H1 (cell line): ENCODE data around the gene CPED1. TPM values are rescaled to one million over a fixed set of nuclear protein-coding genes. Genes with fewer than 3 reads are reported as not detected.

Experiments
- CTCF ChIA-PET: fragments of 300-600 bp; sonication (Branson Sonifier 250); formaldehyde crosslinking; loops from one replicate; lab custom pipeline; 2021; ENCODE audit not compliant: partially characterized antibody; lab: Charles Lee
- POLR2A ChIA-PET: fragments of 300-600 bp; sonication (Branson Sonifier 250); formaldehyde crosslinking; loops from one replicate; lab custom pipeline; 2021; ENCODE audit warnings: inconsistent platforms; ENCODE audit not compliant: partially characterized antibody; lab: Charles Lee
- DNase-seq, 2 experiments: peaks; one replicate each; pipeline versions ENCODE4 v3.0.0 to v3.0.0-alpha.2; 2010 to 2022; ENCODE audit warnings: low spot score in 2 of 2, low read depth in 1 of 2, mixed read lengths in 1 of 2
- FAIRE-seq: peaks from 2 replicates; lab custom pipeline; 2011; peaks lifted over from hg19 to GRCh38; lab: Jason Lieb, UNC
- H2AFZ ChIP-seq: 2 replicates; pipeline ENCODE4 v1.8.1; 2012; ENCODE audit warnings: low read length, inconsistent platforms
- H2AK5ac ChIP-seq: 2 replicates; pipeline ENCODE4 v1.6.1; 2013; ENCODE audit warnings: low read depth, low read length
- H2BK120ac ChIP-seq: replicated peaks from 2 replicates; pipeline ENCODE3; 2013; ENCODE audit warnings: low read depth, low read length, inconsistent platforms
- H2BK12ac ChIP-seq: 2 replicates; pipeline ENCODE4 v1.6.1; 2013; ENCODE audit warnings: low read depth, low read length
- H2BK15ac ChIP-seq: 2 replicates; pipeline ENCODE4 v1.6.1; 2013; ENCODE audit warnings: low read length
- H2BK20ac ChIP-seq: 2 replicates; pipeline ENCODE4 v1.6.1; 2013; ENCODE audit warnings: low read length
- H2BK5ac ChIP-seq: 2 replicates; pipeline ENCODE4 v1.6.1; 2013; ENCODE audit warnings: low read depth, low read length
- H3K14ac ChIP-seq: 2 replicates; pipeline ENCODE4 v1.6.1; 2013; ENCODE audit warnings: inconsistent platforms; ENCODE audit not compliant: insufficient read length
- H3K18ac ChIP-seq: 2 replicates; pipeline ENCODE4 v1.6.1; 2013; ENCODE audit warnings: low read length; ENCODE audit errors: extremely low read depth
- H3K23ac ChIP-seq: 2 replicates; pipeline ENCODE4 v1.6.1; 2013; ENCODE audit warnings: inconsistent platforms; ENCODE audit not compliant: insufficient read length
- H3K23me2 ChIP-seq: 2 replicates; pipeline ENCODE4 v1.6.1; 2013; ENCODE audit warnings: low read depth, low read length
- H3K27ac ChIP-seq: 2 replicates; pipeline ENCODE4 v1.6.1; 2011; ENCODE audit warnings: low read depth, low read length, inconsistent platforms
- H3K27me3 ChIP-seq, 4 experiments: replicated peaks in 1 of 4; 1 replicate in 1 of 4; 2 replicates in 3 of 4; pipeline versions ENCODE4 v1.6.1 to v1.8.1; 2011 to 2013; ENCODE audit warnings: low read length in 3 of 4, mild to moderate bottlenecking in 3 of 4, inconsistent platforms in 2 of 4, mixed read lengths in 2 of 4, moderate library complexity in 1 of 4; ENCODE audit not compliant: control insufficient read depth in 3 of 4, insufficient read depth in 3 of 4; ENCODE audit errors: extremely low read depth in 1 of 4
- H3K36me3 ChIP-seq, 4 experiments: 2 replicates each; pipeline versions ENCODE4 v1.6.1 to v1.8.1; 2011 to 2013; ENCODE audit warnings: mild to moderate bottlenecking in 4 of 4, low read length in 3 of 4, moderate library complexity in 2 of 4, control low read depth in 1 of 4, inconsistent platforms in 1 of 4; ENCODE audit not compliant: insufficient read depth in 4 of 4, control insufficient read depth in 2 of 4
- H3K4ac ChIP-seq: replicated peaks from 2 replicates; pipeline ENCODE3; 2013; ENCODE audit warnings: low read length, low read depth, mixed read lengths, inconsistent platforms; ENCODE audit not compliant: insufficient read length
- H3K4me1 ChIP-seq, 4 experiments: replicated peaks in 1 of 4; 1 replicate in 1 of 4; 2 replicates in 3 of 4; pipeline versions ENCODE4 v1.6.1 to v1.8.1; 2011 to 2013; ENCODE audit warnings: low read length in 3 of 4, inconsistent platforms in 2 of 4, mixed read lengths in 1 of 4; ENCODE audit not compliant: insufficient read depth in 4 of 4, control insufficient read depth in 3 of 4
- H3K4me2 ChIP-seq, 2 experiments: 2 replicates each; pipeline versions ENCODE4 v1.6.1 to v1.8.1; 2011 to 2013; ENCODE audit warnings: low read depth in 2 of 2, low read length in 2 of 2, control low read depth in 1 of 2, inconsistent platforms in 1 of 2, mild to moderate bottlenecking in 1 of 2; ENCODE audit not compliant: insufficient read depth in 1 of 2
- H3K4me3 ChIP-seq, 4 experiments: fragments of 200-600, 300-600 bp in 1 of 4; sonication (generic), shearing (Covaris generic), sonication (Bioruptor Twin) in 1 of 4; 2 replicates each; pipeline versions ENCODE4 v1.5.1 to v1.8.1; 2011 to 2016; ENCODE audit warnings: low read length in 4 of 4, low read depth in 3 of 4, control low read depth in 2 of 4, inconsistent platforms in 2 of 4, mild to moderate bottlenecking in 2 of 4, mixed read lengths in 1 of 4, moderate library complexity in 1 of 4; ENCODE audit not compliant: insufficient read depth in 2 of 4; ENCODE audit errors: extremely low read depth in 1 of 4
- H3K56ac ChIP-seq: replicated peaks from 2 replicates; pipeline ENCODE3; 2013; ENCODE audit warnings: low read depth, mild to moderate bottlenecking, mixed read lengths, low read length, inconsistent platforms; ENCODE audit not compliant: insufficient read length
- H3K79me1 ChIP-seq: 2 replicates; pipeline ENCODE4 v1.6.1; 2013; ENCODE audit warnings: low read depth, low read length, control low read depth
- H3K79me2 ChIP-seq, 2 experiments: 2 replicates each; pipeline versions ENCODE4 v1.6.1 to v1.8.1; 2012 to 2013; ENCODE audit warnings: low read length in 2 of 2, mild to moderate bottlenecking in 2 of 2, inconsistent platforms in 1 of 2; ENCODE audit not compliant: insufficient read depth in 2 of 2, control insufficient read depth in 1 of 2
- H3K9ac ChIP-seq, 4 experiments: replicated peaks in 1 of 4; 1 replicate in 1 of 4; 2 replicates in 3 of 4; pipeline versions ENCODE4 v1.6.1 to v1.8.1; 2011 to 2013; ENCODE audit warnings: low read depth in 3 of 4, low read length in 3 of 4, control low read depth in 2 of 4, mild to moderate bottlenecking in 2 of 4, moderate library complexity in 2 of 4, inconsistent platforms in 1 of 4; ENCODE audit errors: extremely low read depth in 1 of 4
- H3K9me3 ChIP-seq, 2 experiments: 2 replicates each; pipeline versions ENCODE4 v1.6.1 to v1.8.1; 2012 to 2013; ENCODE audit warnings: mild to moderate bottlenecking in 2 of 2, moderate library complexity in 2 of 2, control low read depth in 1 of 2, inconsistent platforms in 1 of 2, low read depth in 1 of 2, low read length in 1 of 2, mixed read lengths in 1 of 2; ENCODE audit not compliant: insufficient read depth in 2 of 2
- H4K20me1 ChIP-seq, 2 experiments: replicated peaks in 1 of 2; 2 replicates each; pipeline versions ENCODE3 to v1.8.1; 2011 to 2013; ENCODE audit warnings: inconsistent platforms in 2 of 2, low read length in 2 of 2, mild to moderate bottlenecking in 1 of 2; ENCODE audit not compliant: insufficient read depth in 2 of 2, control insufficient read depth in 1 of 2
- H4K5ac ChIP-seq: 2 replicates; pipeline ENCODE4 v1.6.1; 2013; ENCODE audit warnings: low read length, low read depth, mixed read lengths, inconsistent platforms; ENCODE audit not compliant: insufficient read length
- H4K8ac ChIP-seq: 2 replicates; pipeline ENCODE4 v1.8.0; 2013; ENCODE audit warnings: mild to moderate bottlenecking, moderate library complexity, low read length, inconsistent platforms; ENCODE audit not compliant: insufficient read depth; ENCODE audit errors: extremely low read depth
- H4K91ac ChIP-seq: replicated peaks from 2 replicates; pipeline ENCODE3; 2013; ENCODE audit warnings: low read length, mixed read lengths, inconsistent platforms; ENCODE audit not compliant: insufficient read length
- PHF8 ChIP-seq: fragments of 200-600 bp; sonication (generic); conservative IDR thresholded peaks from 2 replicates; pipeline ENCODE4 v1.7.1; 2012; ENCODE audit warnings: low read depth, mild to moderate bottlenecking, inconsistent platforms, low read length, moderate library complexity
- RAD21 ChIP-seq, 2 experiments: IDR thresholded peaks in 1 of 2; conservative IDR thresholded peaks in 1 of 2; 2 replicates each; pipeline ENCODE4 v1.6.1; 2011; ENCODE audit warnings: low read depth in 2 of 2, low read length in 2 of 2, improper control_type of control experiment in 1 of 2, inconsistent platforms in 1 of 2, mild to moderate bottlenecking in 1 of 2, moderate library complexity in 1 of 2
- WGBS, 2 experiments: shearing (Covaris generic) in 1 of 2; methylation state at CpG; one replicate each; pipeline versions ENCODE4 v1.1.6 to v1.1.7; 2013 to 2015; ENCODE audit warnings: low lambda C conversion rate in 2 of 2, mixed read lengths in 2 of 2, inconsistent platforms in 1 of 2, low coverage in 1 of 2, missing lambda C conversion rate in 1 of 2; ENCODE audit not compliant: insufficient replicate concordance in 2 of 2, insufficient coverage in 1 of 2, insufficient read length in 1 of 2; ENCODE audit errors: extremely low coverage in 1 of 2, missing lambda C conversion rate in 1 of 2; 5-methylcytosine and 5-hydroxymethylcytosine counted together
- polyA plus RNA-seq, 7 experiments: library from polyadenylated mRNA; depleted of rRNA in 3 of 7; stranded (reverse) in 5 of 7; unstranded in 2 of 7; fragments of >200 nt in 5 of 7; fragments of 200-250 nt in 2 of 7; gene quantifications; 1 replicate in 5 of 7; 2 replicates in 1 of 7; 4 replicates in 1 of 7; pipeline versions ENCODE4 v1.2.1 to v1.2.3, GENCODE V29; 2011 to 2013; ENCODE audit warnings: missing spikeins in 2 of 7, mixed read lengths in 2 of 7
- total RNA-seq: library from RNA; stranded (reverse); fragmentation: NEBNext Ultra II Directional; extraction: Animal tissue kit (Norgen Biotek cat#: 25700); gene quantifications from 2 replicates; pipeline ENCODE4 v1.2.1, GENCODE V29; 2021

The CPED1 gene
- total and polyA plus RNA-seq, 2 of the 8 experiments (the other 6 are each of a cell fraction or from before 2014, with no cell fraction given) = 0.08 to 0.39 TPM

- no peak overlapping the region for H3K27ac ChIP-seq
- no peak overlapping the region for H4K91ac ChIP-seq
- H3K79me1 ChIP-seq = no peaks in the 10 kb centered on the region
- H3K27me3 ChIP-seq = no peaks in the 10 kb centered on the region
- no peak overlapping the region for H3K23ac ChIP-seq
- no peak overlapping the region for H3K18ac ChIP-seq
- no peak overlapping the region for H3K9ac ChIP-seq
- H3K23me2 ChIP-seq = no peaks in the 10 kb centered on the region
- no peak overlapping the region for H2AFZ ChIP-seq
- no peak overlapping the region for H3K56ac ChIP-seq
- no peak for TF ChIP-seq PHF8
- peak in 1 of 2 experiments; percentile 47; a peak in 3 of 4 replicates for TF ChIP-seq RAD21 (IDR thresholded peaks at IDR 0.05 in 1 of 2, conservative IDR thresholded peaks at IDR 0.05 in 1 of 2; ENCODE audit: low read depth in 2 of 2, low read length in 2 of 2)
- no peak overlapping the region for H3K4me2 ChIP-seq
- H4K8ac ChIP-seq = no peak overlapping the region
- H2BK20ac ChIP-seq = no peak overlapping the region
- ChIA-PET CTCF (no interaction called here), POLR2A (no interaction called here)
- no peak overlapping the region for H2AK5ac ChIP-seq
- no peak overlapping the region for H3K14ac ChIP-seq
- H2BK15ac ChIP-seq = no peak overlapping the region
- H3K79me2 ChIP-seq = no peaks in the 10 kb centered on the region
- H2BK120ac ChIP-seq = no peak overlapping the region
- H3K4ac ChIP-seq = no peak overlapping the region
- no peaks in the 10 kb centered on the region for H3K4me1 ChIP-seq
- H2BK12ac ChIP-seq = no peak overlapping the region
- FAIRE-seq = no peak
- DNase-seq = no peak
- no peak overlapping the region for H2BK5ac ChIP-seq
- WGBS, 2 experiments = 85% methylated on average over 3 of the region's 3 CpGs; no CpG with 5 or more reads in 1 of the 2 experiments
- no peak overlapping the region for H4K5ac ChIP-seq
- H3K36me3 ChIP-seq = no peaks in the 10 kb centered on the region
- no peaks in the 10 kb centered on the region for H4K20me1 ChIP-seq
- no peak overlapping the region for H3K4me3 ChIP-seq
- no peaks in the 10 kb centered on the region for H3K9me3 ChIP-seq
These were observed 138.5 kb downstream of the CPED1 start for GRCh38 chr7:121126801-121127534.
